Keratinocyte (primary cell): ENCODE data around the gene ETNK1. TPM values are rescaled to one million over a fixed set of nuclear protein-coding genes. Genes with fewer than 3 reads are reported as not detected.
"Not testable (repeated sequence)": the region's sequence is repeated elsewhere in the genome, so short reads cannot be mapped to it uniquely, and the experiment has no call there.

Experiments used
- DNase-seq: peaks from one replicate; pipeline ENCODE4 v3.0.0-alpha.2; 2011; ENCODE audit warnings: low read depth, missing footprints, low spot score
- FAIRE-seq: peaks from 2 replicates; lab custom pipeline; 2011; peaks lifted over from hg19 to GRCh38; lab: Jason Lieb, UNC
- H2AFZ ChIP-seq: 2 replicates; pipeline ENCODE4 v1.6.0; 2012; ENCODE audit warnings: low read length, control low read depth, inconsistent platforms; ENCODE audit not compliant: control insufficient read depth
- H3K27ac ChIP-seq: 2 replicates; pipeline ENCODE4 v1.5.1; 2011; ENCODE audit warnings: low read length; ENCODE audit not compliant: control insufficient read depth, insufficient read depth
- H3K27me3 ChIP-seq: 3 replicates; pipeline ENCODE4 v1.6.0; 2011; ENCODE audit warnings: low read length; ENCODE audit not compliant: control insufficient read depth, insufficient read depth; ENCODE audit errors: extremely low read depth
- H3K36me3 ChIP-seq, 2 experiments: 2 replicates in 1 of 2; 3 replicates in 1 of 2; pipeline ENCODE4 v1.5.1; 2011; ENCODE audit warnings: low read length in 2 of 2, mild to moderate bottlenecking in 1 of 2; ENCODE audit not compliant: control insufficient read depth in 2 of 2, insufficient read depth in 2 of 2; ENCODE audit errors: extremely low read depth in 1 of 2
- H3K4me1 ChIP-seq: 3 replicates; pipeline ENCODE4 v1.5.1; 2011; ENCODE audit warnings: low read length; ENCODE audit not compliant: control insufficient read depth, insufficient read depth; ENCODE audit errors: extremely low read depth
- H3K4me2 ChIP-seq: 3 replicates; pipeline ENCODE4 v1.6.0; 2011; ENCODE audit warnings: low read depth, low read length; ENCODE audit not compliant: control insufficient read depth, insufficient read depth; ENCODE audit errors: extremely low read depth
- H3K4me3 ChIP-seq, 3 experiments: fragments of 200-600 bp in 1 of 3; sonication (generic) in 1 of 3; 2 replicates in 2 of 3; 3 replicates in 1 of 3; pipeline ENCODE4 v1.5.1; 2011 to 2016; ENCODE audit warnings: low read length in 3 of 3, mild to moderate bottlenecking in 3 of 3, control low read depth in 2 of 3, inconsistent platforms in 1 of 3, low read depth in 1 of 3, mixed read lengths in 1 of 3, mixed run types in 1 of 3, moderate library complexity in 1 of 3; ENCODE audit not compliant: control insufficient read depth in 2 of 3, insufficient read depth in 2 of 3; ENCODE audit errors: extremely low read depth in 1 of 3
- H3K79me2 ChIP-seq: 2 replicates; pipeline ENCODE4 v1.6.0; 2012; ENCODE audit warnings: low read length; ENCODE audit not compliant: control insufficient read depth, insufficient read depth
- H3K9ac ChIP-seq: 3 replicates; pipeline ENCODE4 v1.6.0; 2011; ENCODE audit warnings: low read length; ENCODE audit not compliant: control insufficient read depth, insufficient read depth; ENCODE audit errors: extremely low read depth
- H3K9me1 ChIP-seq: 3 replicates; pipeline ENCODE4 v1.6.0; 2011; ENCODE audit warnings: low read length; ENCODE audit not compliant: control insufficient read depth, insufficient read depth; ENCODE audit errors: extremely low read depth
- H3K9me3 ChIP-seq: 2 replicates; pipeline ENCODE4 v1.5.1; 2012; ENCODE audit warnings: low read depth, low read length; ENCODE audit not compliant: control insufficient read depth
- H4K20me1 ChIP-seq: 3 replicates; pipeline ENCODE4 v1.6.0; 2011; ENCODE audit warnings: low read length; ENCODE audit not compliant: control insufficient read depth, insufficient read depth; ENCODE audit errors: extremely low read depth
- EZH2 ChIP-seq: IDR thresholded peaks from one replicate; pipeline ENCODE4 v1.6.1; 2012; ENCODE audit warnings: inconsistent platforms, mild to moderate bottlenecking, low read length, moderate library complexity
- dilution Hi-C: fragments of 300-500 bp; cut with MboI; formaldehyde crosslinking; loops from one replicate; pipeline ENCODE4 v1.7.0; 2020; ENCODE audit warnings: low sequenced_read_pairs; ENCODE audit not compliant: extremely low pct_ligation_motif_present
- polyA plus RNA-seq, 5 experiments: library from polyadenylated mRNA; depleted of rRNA in 3 of 5; stranded (reverse) in 3 of 5; stranded (forward) in 1 of 5; unstranded in 1 of 5; fragments of >200 nt; gene quantifications; 1 replicate in 1 of 5; 2 replicates in 3 of 5; 3 replicates in 1 of 5; pipeline versions ENCODE4 v1.2.1 to v1.2.3, GENCODE V29; 2011 to 2012; ENCODE audit warnings: missing spikeins in 2 of 5, low read depth in 1 of 5, low replicate concordance in 1 of 5
- TF ChIP-seq, protein P1 (sequence below), 3 experiments: IDR thresholded peaks in 1 of 3; conservative IDR thresholded peaks in 1 of 3; optimal IDR thresholded peaks in 1 of 3; 2 replicates in 2 of 3; 3 replicates in 1 of 3; pipeline versions ENCODE3 to v1.5.1; 2011; ENCODE audit warnings: low read length in 3 of 3, mild to moderate bottlenecking in 3 of 3, moderate library complexity in 2 of 3, control low read depth in 1 of 3, inconsistent platforms in 1 of 3; ENCODE audit not compliant: insufficient read depth in 2 of 3; ENCODE audit errors: extremely low read depth in 1 of 3

The ETNK1 gene
- polyA plus RNA-seq, 1 donor (not counting 4 experiments of a cell fraction or from before 2014, with no cell fraction given), result 20.3 TPM

DNA sequence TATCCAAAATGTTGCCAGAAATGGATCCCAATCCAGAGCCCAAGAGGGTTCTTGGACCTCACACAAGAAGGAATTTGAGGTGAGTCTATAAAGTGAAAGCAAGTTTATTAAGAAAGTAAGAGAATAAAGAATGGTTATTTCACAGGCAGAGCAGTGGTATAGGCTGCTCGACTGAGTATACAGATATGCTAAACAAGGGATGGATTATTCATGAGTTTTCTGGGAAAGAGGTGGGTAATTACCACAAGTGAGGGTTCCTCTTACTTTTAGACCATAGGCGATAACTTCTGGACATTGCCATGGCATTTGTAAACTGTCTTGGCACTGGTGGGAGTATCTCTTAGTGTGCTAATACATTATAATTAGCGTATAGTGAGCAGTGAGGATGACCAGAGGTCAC lies 73.6 kb downstream of the ETNK1 start:
- Histone ChIP-seq H3K79me2 (no peaks in the 10 kb centered on the region), H3K9ac (no peak overlapping the region), H3K27me3 (no peaks in the 10 kb centered on the region), H2AFZ (no peak overlapping the region), H3K36me3 (no peaks in the 10 kb centered on the region), H3K4me1 (no peaks in the 10 kb centered on the region), H3K4me2 (no peak overlapping the region), H4K20me1 (no peaks in the 10 kb centered on the region), H3K27ac (no peak overlapping the region), H3K9me3 (no peaks in the 10 kb centered on the region), H3K4me3 (no peak overlapping the region), H3K9me1 (no peaks in the 10 kb centered on the region)
- FAIRE-seq, result no peak
- no peak for DNase-seq
- no peak for TF ChIP-seq EZH2
- TF ChIP-seq, protein P1, sequence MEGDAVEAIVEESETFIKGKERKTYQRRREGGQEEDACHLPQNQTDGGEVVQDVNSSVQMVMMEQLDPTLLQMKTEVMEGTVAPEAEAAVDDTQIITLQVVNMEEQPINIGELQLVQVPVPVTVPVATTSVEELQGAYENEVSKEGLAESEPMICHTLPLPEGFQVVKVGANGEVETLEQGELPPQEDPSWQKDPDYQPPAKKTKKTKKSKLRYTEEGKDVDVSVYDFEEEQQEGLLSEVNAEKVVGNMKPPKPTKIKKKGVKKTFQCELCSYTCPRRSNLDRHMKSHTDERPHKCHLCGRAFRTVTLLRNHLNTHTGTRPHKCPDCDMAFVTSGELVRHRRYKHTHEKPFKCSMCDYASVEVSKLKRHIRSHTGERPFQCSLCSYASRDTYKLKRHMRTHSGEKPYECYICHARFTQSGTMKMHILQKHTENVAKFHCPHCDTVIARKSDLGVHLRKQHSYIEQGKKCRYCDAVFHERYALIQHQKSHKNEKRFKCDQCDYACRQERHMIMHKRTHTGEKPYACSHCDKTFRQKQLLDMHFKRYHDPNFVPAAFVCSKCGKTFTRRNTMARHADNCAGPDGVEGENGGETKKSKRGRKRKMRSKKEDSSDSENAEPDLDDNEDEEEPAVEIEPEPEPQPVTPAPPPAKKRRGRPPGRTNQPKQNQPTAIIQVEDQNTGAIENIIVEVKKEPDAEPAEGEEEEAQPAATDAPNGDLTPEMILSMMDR (optimal IDR thresholded peaks at IDR 0.05 in 1 of 3, IDR thresholded peaks at IDR 0.05 in 1 of 3, conservative IDR thresholded peaks at IDR 0.05 in 1 of 3; ENCODE audit: extremely low read depth in 1 of 3, insufficient read depth in 2 of 3, low read length in 3 of 3), result no peak
- dilution Hi-C loops, result no loop called here

DNA sequence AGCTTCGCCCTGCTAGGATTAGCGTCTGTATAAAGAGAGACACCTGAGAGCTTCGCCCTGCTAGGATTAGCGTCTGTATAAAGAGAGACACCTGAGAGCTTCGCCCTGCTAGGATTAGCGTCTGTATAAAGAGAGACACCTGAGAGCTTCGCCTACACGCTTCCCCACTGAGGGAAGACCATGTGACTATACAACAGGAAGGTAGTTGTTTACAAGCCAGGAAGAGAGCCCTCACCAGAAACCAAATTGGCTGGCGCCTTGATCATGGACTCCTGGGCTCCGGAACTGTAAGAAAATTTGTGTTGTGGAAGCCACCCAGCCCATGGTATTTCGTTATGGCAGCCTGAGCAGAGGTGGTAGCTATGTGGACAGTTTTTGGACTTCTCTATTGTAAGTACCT lies 74.7 kb downstream of the ETNK1 start:
- H3K4me2 ChIP-seq, DNase-seq, FAIRE-seq, dilution Hi-C loops, H3K27me3 ChIP-seq, H3K4me1 ChIP-seq, H3K9me3 ChIP-seq, H3K9me1 ChIP-seq, H3K36me3 ChIP-seq, H3K9ac ChIP-seq, H3K27ac ChIP-seq, H3K4me3 ChIP-seq, H2AFZ ChIP-seq, H3K79me2 ChIP-seq, H4K20me1 ChIP-seq: not testable (repeated sequence)

DNA sequence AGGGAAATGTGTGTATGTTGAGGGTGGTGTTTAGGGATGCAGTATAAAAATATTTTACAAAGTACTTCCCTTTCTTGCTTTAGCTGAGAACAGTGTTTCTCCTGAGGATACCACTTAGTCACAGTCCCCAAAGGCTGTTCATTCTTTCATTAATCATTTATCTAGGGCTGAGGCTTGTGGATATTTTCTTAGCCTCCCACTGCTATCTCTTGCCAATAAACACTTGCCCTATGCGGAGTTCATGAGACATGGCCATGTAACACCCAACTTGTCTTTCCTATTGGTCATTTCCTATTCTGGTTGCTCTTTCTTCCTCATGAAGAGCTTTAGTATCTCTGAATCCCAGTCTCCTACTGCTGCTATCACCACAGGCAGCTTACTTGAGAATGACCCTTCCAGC lies 75.1 kb downstream of the ETNK1 start:
- Histone ChIP-seq H3K4me3 (no peak overlapping the region), H3K4me1 (no peaks in the 10 kb centered on the region), H3K27ac (no peak overlapping the region), H3K27me3 (no peaks in the 10 kb centered on the region), H3K9me1 (no peaks in the 10 kb centered on the region), H2AFZ (no peak overlapping the region), H3K9ac (no peak overlapping the region), H3K4me2 (no peak overlapping the region), H3K9me3 (no peaks in the 10 kb centered on the region), H4K20me1 (no peaks in the 10 kb centered on the region), H3K36me3 (no peaks in the 10 kb centered on the region), H3K79me2 (no peaks in the 10 kb centered on the region)
- dilution Hi-C loops, result no loop called here
- DNase-seq (no peak), FAIRE-seq (no peak)
- TF ChIP-seq EZH2, result no peak
- TF ChIP-seq, protein P1 (optimal IDR thresholded peaks at IDR 0.05 in 1 of 3, IDR thresholded peaks at IDR 0.05 in 1 of 3, conservative IDR thresholded peaks at IDR 0.05 in 1 of 3; ENCODE audit: extremely low read depth in 1 of 3, insufficient read depth in 2 of 3, low read length in 3 of 3), result no peak

DNA sequence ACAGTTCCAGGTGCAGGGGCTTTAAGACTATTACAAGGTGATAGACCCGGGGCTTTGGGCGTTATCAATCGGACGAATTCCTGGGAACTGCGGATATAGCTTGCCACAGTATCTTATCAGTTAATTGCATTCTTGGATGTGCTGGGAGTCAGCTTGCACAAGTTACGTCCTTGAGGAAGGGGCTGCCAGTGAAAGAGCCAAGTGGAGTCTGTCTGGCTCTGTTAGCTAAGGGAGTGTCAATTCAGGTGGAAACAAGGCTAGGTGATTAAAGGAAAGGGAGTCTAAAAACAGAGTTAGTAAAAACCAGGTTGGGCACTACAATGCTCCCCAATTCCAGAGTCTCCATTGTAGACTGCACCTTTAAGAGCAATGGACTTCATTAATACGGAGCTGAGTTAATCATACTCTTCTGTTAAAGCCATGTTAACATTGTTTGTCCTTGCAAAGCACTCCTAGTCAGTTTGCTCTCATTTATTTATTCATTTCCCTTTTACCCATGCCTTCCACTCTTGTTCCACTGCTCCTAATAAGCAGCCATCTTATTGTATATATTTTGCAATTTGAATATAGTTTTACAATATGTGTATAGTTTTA lies 76.3 kb downstream of the ETNK1 start:
- FAIRE-seq, H3K36me3 ChIP-seq, H2AFZ ChIP-seq, H3K27me3 ChIP-seq, H3K9ac ChIP-seq, H3K79me2 ChIP-seq, H3K4me3 ChIP-seq, H3K4me2 ChIP-seq, H3K27ac ChIP-seq, H3K4me1 ChIP-seq, DNase-seq, H3K9me1 ChIP-seq, H3K9me3 ChIP-seq, H4K20me1 ChIP-seq, dilution Hi-C loops: not testable (repeated sequence)
